ENCODE measurements around the gene NPAS3.

DNA sequence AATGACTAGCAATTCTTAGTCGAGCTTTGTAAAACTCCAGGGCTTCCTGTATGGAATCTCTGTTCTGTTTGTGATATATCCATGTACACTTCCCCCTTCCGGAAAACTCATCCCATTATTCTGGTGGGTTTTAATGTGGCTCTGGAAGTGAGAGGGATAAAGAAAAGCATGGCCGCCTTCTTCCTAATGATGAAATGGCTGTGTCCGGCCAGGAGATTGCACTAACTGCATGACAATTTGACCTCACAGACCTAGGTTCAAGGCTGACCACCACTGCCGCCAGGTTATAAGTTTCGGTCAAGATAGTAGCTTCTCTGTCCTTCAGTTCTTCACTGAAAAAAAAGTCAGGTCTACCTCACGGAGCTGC, 41.0 kb upstream of the NPAS3 start:
- TF ChIP-seq, protein P1, sequence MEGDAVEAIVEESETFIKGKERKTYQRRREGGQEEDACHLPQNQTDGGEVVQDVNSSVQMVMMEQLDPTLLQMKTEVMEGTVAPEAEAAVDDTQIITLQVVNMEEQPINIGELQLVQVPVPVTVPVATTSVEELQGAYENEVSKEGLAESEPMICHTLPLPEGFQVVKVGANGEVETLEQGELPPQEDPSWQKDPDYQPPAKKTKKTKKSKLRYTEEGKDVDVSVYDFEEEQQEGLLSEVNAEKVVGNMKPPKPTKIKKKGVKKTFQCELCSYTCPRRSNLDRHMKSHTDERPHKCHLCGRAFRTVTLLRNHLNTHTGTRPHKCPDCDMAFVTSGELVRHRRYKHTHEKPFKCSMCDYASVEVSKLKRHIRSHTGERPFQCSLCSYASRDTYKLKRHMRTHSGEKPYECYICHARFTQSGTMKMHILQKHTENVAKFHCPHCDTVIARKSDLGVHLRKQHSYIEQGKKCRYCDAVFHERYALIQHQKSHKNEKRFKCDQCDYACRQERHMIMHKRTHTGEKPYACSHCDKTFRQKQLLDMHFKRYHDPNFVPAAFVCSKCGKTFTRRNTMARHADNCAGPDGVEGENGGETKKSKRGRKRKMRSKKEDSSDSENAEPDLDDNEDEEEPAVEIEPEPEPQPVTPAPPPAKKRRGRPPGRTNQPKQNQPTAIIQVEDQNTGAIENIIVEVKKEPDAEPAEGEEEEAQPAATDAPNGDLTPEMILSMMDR (conservative IDR thresholded peaks at IDR 0.05) = no peak
- TF ChIP-seq EZH2 (IDR thresholded peaks at IDR 0.05; ENCODE audit: low read depth) = no peak
